HUES48 (cell line): ENCODE results near the gene GSTM3.
"Not testable (repeated sequence)": the region's sequence is repeated elsewhere in the genome, so short reads cannot be mapped to it uniquely, and the experiment has no call there.

ENCODE experiments used
- H3K27ac ChIP-seq: one replicate; pipeline ENCODE4 v1.7.0; 2013; ENCODE audit warnings: low read depth, low read length, inconsistent platforms
- H3K27me3 ChIP-seq: 2 replicates; pipeline ENCODE4 v1.6.1; 2013; ENCODE audit warnings: mild to moderate bottlenecking, low read length; ENCODE audit not compliant: control insufficient read depth, insufficient read depth
- H3K36me3 ChIP-seq: 2 replicates; pipeline ENCODE4 v1.6.1; 2013; ENCODE audit warnings: low read length; ENCODE audit not compliant: control insufficient read depth, insufficient read depth
- H3K4me1 ChIP-seq: 2 replicates; pipeline ENCODE4 v1.6.1; 2013; ENCODE audit warnings: mild to moderate bottlenecking, low read length; ENCODE audit not compliant: control insufficient read depth, insufficient read depth
- H3K4me3 ChIP-seq: 2 replicates; pipeline ENCODE4 v1.5.1; 2013; ENCODE audit warnings: mild to moderate bottlenecking, low read depth, low read length
- H3K9ac ChIP-seq: 2 replicates; pipeline ENCODE4 v1.6.1; 2013; ENCODE audit warnings: mild to moderate bottlenecking, low read depth, low read length, moderate library complexity
- H3K9me3 ChIP-seq: 2 replicates; pipeline ENCODE4 v1.6.1; 2013; ENCODE audit warnings: low read length; ENCODE audit not compliant: control insufficient read depth, insufficient read depth

GSTM3 gene

DNA sequence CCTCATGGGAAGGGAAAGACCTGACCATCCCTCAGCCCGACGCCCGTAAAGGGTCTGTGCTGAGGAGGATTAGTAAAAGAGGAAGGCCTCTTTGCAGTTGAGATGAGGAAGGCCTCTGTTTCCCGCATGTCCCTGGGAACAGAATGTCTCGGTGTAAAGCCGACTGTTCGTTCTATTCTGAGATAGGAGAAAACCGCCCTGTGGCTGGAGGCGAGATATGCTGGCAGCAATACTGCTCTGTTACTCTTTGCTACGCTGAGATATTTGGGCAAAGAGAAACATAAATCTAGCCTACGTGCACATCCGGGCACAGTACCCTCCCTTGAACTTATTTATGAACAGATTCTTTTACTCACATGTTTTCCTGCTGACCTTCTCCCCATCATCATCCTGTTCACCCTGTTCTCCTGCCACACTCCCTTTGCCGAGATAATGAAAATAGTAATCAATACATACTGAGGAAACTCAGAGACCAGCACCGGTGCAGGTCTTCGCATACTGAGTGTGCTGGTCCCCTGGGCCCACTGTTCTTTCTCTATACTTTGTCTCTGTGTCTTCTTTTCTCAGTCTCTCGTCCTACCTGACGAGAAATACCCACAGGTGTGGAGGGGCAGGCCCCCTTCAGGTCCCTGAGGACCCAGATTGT, 26.3 kb upstream of the GSTM3 start:
- not testable (repeated sequence) for H3K9ac ChIP-seq, H3K4me1 ChIP-seq, H3K36me3 ChIP-seq, H3K9me3 ChIP-seq, H3K27ac ChIP-seq, H3K27me3 ChIP-seq, H3K4me3 ChIP-seq

DNA sequence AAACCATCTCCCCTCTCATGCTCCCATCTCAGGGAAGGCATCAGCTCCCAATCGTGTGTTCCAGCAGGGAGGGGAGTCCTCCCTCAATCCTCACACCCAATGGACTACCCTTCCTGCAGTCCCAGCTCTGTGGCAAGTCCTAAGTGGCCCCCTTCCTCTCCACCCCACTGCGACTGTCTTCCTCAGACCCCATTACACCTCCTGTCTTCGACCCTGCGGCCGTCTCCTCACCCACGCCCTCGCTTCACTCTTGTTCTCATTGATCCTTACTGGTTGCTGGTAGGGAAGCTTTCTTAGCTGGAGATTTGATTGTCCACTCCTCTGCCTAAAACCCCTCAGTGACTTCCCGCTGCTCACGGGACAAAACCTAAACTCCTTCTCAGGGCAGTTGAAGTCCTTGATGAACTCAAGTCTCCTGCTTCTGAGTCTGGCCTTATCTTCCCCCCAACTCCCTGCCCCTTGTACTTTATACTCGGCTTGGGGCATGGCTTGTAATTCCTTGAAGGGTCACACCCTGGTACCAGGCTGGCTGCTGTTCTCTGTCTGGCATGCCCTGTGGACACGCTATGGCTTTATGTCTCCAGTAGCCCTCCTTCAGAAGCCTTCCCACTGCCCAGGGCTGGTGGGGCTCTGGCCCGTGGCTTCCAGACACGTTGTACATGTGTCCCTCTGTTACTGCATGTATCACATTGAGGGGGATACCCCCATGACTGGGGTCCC, 25.2 kb upstream of the GSTM3 start:
- Histone ChIP-seq H3K27me3 (no peaks in the 10 kb centered on the region), H3K27ac (no peak overlapping the region), H3K9me3 (no peaks in the 10 kb centered on the region), H3K4me3 (no peak overlapping the region), H3K36me3 (no peaks in the 10 kb centered on the region), H3K9ac (no peak overlapping the region), H3K4me1 (no peaks in the 10 kb centered on the region)

DNA sequence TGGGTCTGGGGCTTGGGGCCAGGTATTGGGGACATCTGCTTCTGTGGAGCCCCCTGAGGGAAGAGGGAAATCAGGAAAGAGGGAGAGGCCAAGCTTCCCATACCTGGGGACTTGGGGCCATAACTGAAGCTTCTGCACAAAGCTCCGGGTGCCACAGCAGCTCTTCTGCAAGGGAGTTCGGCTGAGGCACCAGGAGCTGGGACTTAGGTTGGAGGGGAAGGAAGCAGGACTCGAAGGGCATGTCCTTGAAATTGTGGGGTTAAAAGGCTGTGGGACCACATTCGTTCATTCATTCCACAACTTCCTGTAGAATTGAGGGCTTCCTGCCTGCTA, 24.6 kb upstream of the GSTM3 start:
- H3K9me3 ChIP-seq: no peaks in the 10 kb centered on the region
- no peaks in the 10 kb centered on the region for H3K36me3 ChIP-seq
- no peak overlapping the region for H3K4me3 ChIP-seq
- no peaks in the 10 kb centered on the region for H3K4me1 ChIP-seq
- H3K9ac ChIP-seq: no peak overlapping the region
- no peaks in the 10 kb centered on the region for H3K27me3 ChIP-seq
- no peak overlapping the region for H3K27ac ChIP-seq

DNA sequence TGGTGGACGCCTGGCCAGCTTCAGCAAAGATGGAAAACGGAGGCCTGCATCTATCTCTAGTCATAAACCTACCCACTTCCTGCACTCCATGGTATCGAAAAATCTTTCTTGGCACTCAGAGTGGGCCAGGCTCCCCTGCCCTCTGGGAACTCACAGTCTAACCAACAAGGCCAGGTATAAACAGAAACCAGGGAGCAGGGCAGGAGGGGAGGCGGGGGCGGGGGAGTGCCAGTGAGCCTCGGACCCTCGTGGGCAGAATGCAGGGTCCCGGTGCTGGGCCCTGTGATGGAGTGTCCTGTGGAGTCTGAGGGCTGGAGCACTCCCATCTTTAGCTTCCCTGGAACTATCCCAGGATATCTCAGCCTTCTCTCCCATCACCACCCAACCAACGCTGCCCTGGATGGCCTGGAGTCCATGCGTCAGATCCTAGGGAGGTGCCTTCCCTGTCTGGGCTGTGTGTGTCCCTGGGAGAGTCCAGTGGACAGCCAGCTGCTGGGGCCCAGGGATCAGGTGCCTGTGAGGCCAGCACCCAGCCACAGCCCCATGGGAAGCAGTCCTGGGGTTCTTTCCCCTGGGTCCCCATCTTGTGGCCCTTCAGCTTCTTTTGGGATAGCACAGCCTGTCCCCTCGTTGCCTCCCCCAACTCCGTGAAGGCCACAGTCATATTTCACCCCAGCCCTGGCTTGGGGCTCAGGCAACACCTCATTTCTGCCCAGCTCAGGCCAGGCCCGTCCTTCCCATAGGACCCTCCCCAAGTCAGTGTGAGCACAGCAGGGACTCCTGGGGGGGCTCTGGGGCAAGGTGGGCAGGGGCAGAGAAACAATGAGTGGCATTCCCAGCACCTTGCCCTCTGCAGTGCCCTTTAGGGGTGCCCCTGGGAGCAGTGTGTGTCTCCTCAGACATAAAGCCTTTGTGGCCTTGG, 24.0 kb upstream of the GSTM3 start:
- H3K9ac ChIP-seq: no peak overlapping the region
- no peak overlapping the region for H3K27ac ChIP-seq
- no peaks in the 10 kb centered on the region for H3K27me3 ChIP-seq
- H3K4me1 ChIP-seq: no peaks in the 10 kb centered on the region
- H3K4me3 ChIP-seq: no peak overlapping the region
- no peaks in the 10 kb centered on the region for H3K36me3 ChIP-seq
- no peaks in the 10 kb centered on the region for H3K9me3 ChIP-seq

DNA sequence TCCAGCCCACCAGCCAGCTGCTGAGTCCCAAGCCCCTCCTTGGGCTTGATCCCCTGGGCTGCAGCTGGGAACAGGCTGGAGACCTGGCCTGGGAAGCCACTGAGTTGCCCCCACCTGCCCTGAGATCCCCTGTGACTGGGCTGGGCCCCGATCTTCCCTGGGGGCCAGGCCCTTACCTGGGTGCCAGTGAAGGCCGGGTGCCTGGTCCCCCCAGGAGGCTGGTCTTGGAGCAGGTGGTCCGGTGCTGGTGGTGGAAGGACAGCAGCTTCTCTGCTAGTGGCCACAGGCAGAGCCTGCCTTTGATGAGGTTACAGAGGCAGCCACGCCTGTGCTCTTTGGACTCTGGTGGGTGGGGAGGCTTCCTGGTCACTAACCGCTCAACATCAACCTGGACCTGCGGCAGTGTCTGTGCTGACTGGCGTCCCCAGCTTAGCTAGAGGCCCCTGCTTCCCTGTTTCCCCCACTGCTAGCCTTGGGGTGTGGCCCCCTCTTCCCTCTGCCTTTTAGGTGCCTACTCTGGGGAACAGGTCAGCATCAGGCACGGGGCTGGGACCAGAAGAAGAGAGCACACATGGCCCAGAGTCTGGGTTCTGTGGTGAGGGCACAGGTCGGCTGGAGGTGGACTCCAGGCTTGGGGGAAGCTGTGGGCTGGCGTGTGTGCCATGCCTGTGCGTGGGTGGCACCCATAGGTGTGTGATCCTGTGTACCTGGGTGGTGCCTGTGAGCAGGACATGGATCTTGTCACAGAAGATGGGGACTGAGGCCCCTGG, 23.0 kb upstream of the GSTM3 start, which contains the start of gene EPS8L3:
Gene EPS8L3, minus strand, starts transcription at position 278 of the 770 bp plus-strand sequence. CDS start 2,174 bp downstream, outside the sequence.
- no peak within 1 kb of the TSS for H3K9ac ChIP-seq
- no peak within 1 kb of the TSS for H3K4me3 ChIP-seq
- no peak within 1 kb of the TSS for H3K27ac ChIP-seq
- no peaks in the 10 kb centered on the region for H3K4me1 ChIP-seq
- H3K27me3 ChIP-seq: no peaks in the 10 kb centered on the region
- no peaks in the 10 kb centered on the region for H3K9me3 ChIP-seq
- H3K36me3 ChIP-seq: no peaks in the 10 kb centered on the region

DNA sequence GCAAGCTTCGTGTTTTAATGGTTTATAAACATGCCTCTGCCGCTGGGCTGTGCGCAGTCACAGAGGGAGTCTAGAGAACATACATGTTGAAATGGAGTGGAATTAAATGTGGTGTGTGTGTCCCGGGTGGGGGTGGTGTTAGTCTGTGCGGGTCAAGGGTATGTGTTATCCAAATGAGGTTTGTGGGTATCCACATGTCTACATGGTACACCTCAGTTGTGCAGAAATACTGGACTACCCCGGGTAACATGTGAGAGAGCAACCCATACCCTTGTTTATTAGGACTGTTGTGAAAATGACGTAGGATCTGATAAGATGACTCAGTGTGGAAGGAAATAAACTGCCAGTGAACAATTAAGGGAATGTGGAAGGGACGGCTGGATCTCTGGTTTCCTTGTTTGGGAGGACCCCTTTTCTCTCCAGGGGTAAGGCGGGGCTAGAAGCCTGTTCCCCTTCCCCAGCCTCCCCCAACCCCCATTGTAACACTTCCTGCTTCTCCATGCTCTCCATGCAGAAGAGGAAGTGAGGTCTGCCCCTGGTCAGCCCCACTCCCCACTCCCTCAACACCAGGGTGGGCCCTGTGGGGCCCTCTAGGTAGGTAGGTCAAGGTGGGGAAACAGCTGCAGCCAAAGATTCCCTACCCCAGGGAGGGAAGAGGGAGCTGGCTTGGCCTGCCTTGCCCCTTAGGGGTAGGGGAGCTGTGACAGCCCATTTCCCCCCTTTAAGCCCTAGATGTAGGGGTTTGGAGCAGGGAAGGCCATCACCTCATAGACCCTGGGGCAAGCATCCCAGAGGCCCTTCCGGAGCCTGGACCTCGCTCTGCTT, 22.2 kb upstream of the GSTM3 start:
- H3K4me3 ChIP-seq: no peak overlapping the region
- no peak overlapping the region for H3K27ac ChIP-seq
- H3K9ac ChIP-seq: no peak overlapping the region

DNA sequence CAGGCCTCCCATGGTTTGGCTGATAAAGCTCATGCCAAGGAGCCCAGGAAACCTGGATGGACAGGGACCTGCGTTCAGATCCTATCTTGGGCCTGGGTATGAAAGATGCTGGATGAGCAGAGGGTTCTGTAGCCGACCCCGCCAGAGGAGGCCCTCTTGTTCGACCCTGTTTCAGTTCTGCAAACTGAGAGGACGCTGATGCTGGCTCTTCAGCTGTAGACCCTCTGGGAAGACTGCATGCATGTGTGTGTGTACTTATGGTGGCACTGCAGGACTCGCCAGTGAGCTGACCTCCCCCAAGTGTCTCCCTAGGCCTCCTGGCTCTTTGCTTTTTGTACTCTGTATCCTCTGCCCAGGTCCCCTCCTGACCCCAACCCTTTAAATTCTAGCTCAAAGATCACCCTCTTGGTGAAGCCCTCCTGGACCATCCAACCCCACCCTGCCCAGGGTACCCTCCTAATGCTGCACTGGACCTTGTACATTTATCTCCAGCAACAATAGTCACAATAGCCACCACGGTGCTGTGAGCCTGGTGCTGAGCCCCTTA, 21.3 kb upstream of the GSTM3 start:
- Histone ChIP-seq H3K36me3 (no peaks in the 10 kb centered on the region), H3K4me3 (no peak overlapping the region), H3K9ac (no peak overlapping the region), H3K27me3 (no peaks in the 10 kb centered on the region), H3K9me3 (no peaks in the 10 kb centered on the region), H3K27ac (no peak overlapping the region), H3K4me1 (no peaks in the 10 kb centered on the region)

More for the DNA sequence above, 22.2 kb upstream of the GSTM3 start:
- no peaks in the 10 kb centered on the region for H3K9me3 ChIP-seq
- no peaks in the 10 kb centered on the region for H3K27me3 ChIP-seq
- H3K4me1 ChIP-seq: no peaks in the 10 kb centered on the region
- no peaks in the 10 kb centered on the region for H3K36me3 ChIP-seq

DNA sequence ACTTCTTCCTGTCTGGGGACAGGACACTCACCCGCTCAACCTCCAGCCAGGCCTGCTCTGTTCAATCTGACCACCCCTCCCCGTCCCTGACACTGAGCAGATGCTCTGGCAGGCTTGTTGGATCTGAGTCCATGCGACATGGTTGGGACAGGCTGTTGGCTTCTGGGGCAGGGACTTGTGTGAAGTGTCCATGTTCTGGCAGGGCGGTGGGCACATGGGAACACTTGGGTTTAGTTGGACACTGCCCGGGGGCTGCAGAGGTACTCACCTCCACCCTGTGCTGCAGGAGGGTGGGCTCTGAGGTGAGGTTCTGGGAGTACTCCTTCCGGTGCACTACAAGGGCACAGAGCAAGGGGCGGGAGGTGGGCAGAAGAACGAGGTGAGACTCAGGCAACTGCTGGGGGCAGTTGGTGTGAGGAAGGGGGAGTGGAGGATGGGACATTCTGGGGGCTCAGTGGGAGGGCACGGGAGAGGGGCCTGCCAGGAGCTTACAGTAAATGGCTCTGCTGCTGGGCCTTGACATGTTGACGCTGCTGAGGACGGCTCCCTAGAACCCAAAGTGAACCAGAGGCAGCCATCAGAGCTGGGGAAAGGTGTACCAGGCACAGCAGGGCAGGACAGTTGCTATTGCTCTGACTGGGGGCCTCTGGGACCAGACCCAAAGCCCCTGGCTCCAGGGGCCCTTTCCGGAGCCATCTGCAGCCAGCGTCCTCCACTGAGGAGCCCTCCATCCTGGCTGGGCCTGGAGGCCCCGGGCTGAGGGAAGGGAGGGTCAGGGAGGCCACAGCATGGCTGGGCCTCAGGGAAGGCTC, 20.6 kb upstream of the GSTM3 start:
- no peaks in the 10 kb centered on the region for H3K4me1 ChIP-seq
- no peak overlapping the region for H3K4me3 ChIP-seq
- H3K27ac ChIP-seq: no peak overlapping the region
- H3K9ac ChIP-seq: no peak overlapping the region
- H3K27me3 ChIP-seq: no peaks in the 10 kb centered on the region
- H3K36me3 ChIP-seq: no peaks in the 10 kb centered on the region
- H3K9me3 ChIP-seq: no peaks in the 10 kb centered on the region

DNA sequence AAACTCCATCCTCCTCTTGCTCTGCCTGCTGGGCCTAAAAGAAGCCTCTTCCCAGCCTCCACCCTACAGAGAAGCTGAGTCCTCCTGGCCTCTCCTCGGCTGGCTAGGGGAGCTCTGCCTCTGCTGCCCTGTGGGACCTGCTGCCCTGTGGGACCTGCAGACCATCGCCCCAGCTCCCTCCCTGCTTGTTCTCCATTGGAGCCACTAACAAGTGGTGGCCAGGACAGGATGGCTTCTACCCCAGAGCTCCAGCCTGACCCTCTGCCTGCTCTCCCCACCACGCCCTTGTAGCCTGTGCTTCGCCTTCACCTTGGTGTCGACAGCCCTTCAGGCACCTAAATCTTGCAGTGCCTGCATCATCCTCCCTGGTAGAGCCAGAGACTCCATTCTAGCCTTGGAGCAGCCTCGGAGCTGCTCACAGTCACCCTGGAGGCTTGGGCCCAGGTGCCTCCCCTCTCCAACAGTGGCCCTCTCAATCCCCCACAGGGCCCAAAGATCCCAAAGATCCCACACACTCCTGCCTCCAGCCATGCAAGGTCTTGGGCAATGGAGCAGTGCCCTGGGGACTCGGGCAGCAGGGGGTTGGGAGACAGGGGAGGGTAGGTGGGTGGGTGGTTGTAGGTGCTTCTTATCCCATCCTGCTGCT, 19.9 kb upstream of the GSTM3 start:
- Histone ChIP-seq H3K9me3 (no peaks in the 10 kb centered on the region), H3K27ac (no peak overlapping the region), H3K9ac (no peak overlapping the region), H3K4me3 (no peak overlapping the region), H3K27me3 (no peaks in the 10 kb centered on the region), H3K36me3 (no peaks in the 10 kb centered on the region), H3K4me1 (no peaks in the 10 kb centered on the region)
